HFF-Myc (cell line): ENCODE measurements around the gene MALRD1.

Experiments used
- DNase-seq: peaks from one replicate; pipeline ENCODE4 v3.0.0-alpha.2; 2011; ENCODE audit warnings: low read depth; ENCODE audit errors: extremely low read depth
- H3K4me3 ChIP-seq: replicated peaks from 2 replicates; pipeline ENCODE4 v1.5.1; 2011; ENCODE audit warnings: low read depth, mild to moderate bottlenecking, control low read depth, low read length
- CTCF ChIP-seq: IDR thresholded peaks from 2 replicates; pipeline ENCODE4 v1.5.1; 2012; ENCODE audit warnings: mild to moderate bottlenecking, low read depth, low read length, control low read depth; ENCODE audit errors: missing control alignments

The MALRD1 gene

GRCh38 chr10:19577807-19578206 is 529.2 kb downstream of the MALRD1 start:
- H3K4me3 ChIP-seq, result no peak overlapping the region
- TF ChIP-seq CTCF, result no peak
- no peak for DNase-seq

GRCh38 chr10:19578571-19578970 is 530.0 kb downstream of the MALRD1 start:
- DNase-seq, result no peak
- no peak for TF ChIP-seq CTCF
- H3K4me3 ChIP-seq, result no peak overlapping the region

- no peak overlapping the region for H3K4me3 ChIP-seq
- TF ChIP-seq CTCF, result no peak
- DNase-seq, result peak; percentile 4
These were observed 531.4 kb downstream of the MALRD1 start for GRCh38 chr10:19579761-19580545.

GRCh38 chr10:19580691-19581090 is 532.1 kb downstream of the MALRD1 start:
- DNase-seq, result no peak
- H3K4me3 ChIP-seq, result no peak overlapping the region
- TF ChIP-seq CTCF, result no peak

- DNase-seq, result no peak
- TF ChIP-seq CTCF, result no peak
- no peak overlapping the region for H3K4me3 ChIP-seq
These were observed 540.0 kb downstream of the MALRD1 start for GRCh38 chr10:19588608-19589007.

GRCh38 chr10:19592276-19592675 is 543.7 kb downstream of the MALRD1 start:
- no peak for TF ChIP-seq CTCF
- no peak for DNase-seq
- no peak overlapping the region for H3K4me3 ChIP-seq

GRCh38 chr10:19595212-19595845 is 546.7 kb downstream of the MALRD1 start:
- DNase-seq, result no peak
- no peak for TF ChIP-seq CTCF
- no peak overlapping the region for H3K4me3 ChIP-seq
